HepG2 (cell line): ENCODE data around the gene IHH. TPM values are rescaled to one million over a fixed set of nuclear protein-coding genes. Genes with fewer than 3 reads are reported as not detected.

Experiments
- ATM ChIP-seq: fragments of 450-650 bp; IDR thresholded peaks from 2 replicates; pipeline ENCODE4 v1.7.1; 2017; ENCODE audit warnings: mild to moderate bottlenecking, borderline replicate concordance
- BCL6 ChIP-seq: IDR thresholded peaks from 2 replicates; pipeline ENCODE4 v1.6.1; 2016; ENCODE audit warnings: missing genetic modification reagents, missing compliant biosample characterization
- GMEB2 ChIP-seq: IDR thresholded peaks from 2 replicates; pipeline ENCODE4 v1.6.1; 2016; ENCODE audit warnings: missing biosample characterization, missing genetic modification reagents, low read depth
- MED1 ChIP-seq: sonication (generic); formaldehyde crosslinking; IDR thresholded peaks from 2 replicates; pipeline ENCODE4 v1.4.0; 2020; ENCODE audit warnings: missing genetic modification reagents
- MEF2D ChIP-seq: sonication (generic); formaldehyde crosslinking; IDR thresholded peaks from 2 replicates; pipeline ENCODE4 v1.5.1; 2020; ENCODE audit warnings: mild to moderate bottlenecking, missing genetic modification reagents
- MTA3 ChIP-seq: sonication (generic); formaldehyde crosslinking; IDR thresholded peaks from 2 replicates; pipeline ENCODE4 v1.4.0; 2020; ENCODE audit warnings: missing genetic modification reagents
- MTF2 ChIP-seq: sonication (generic); formaldehyde crosslinking; IDR thresholded peaks from 2 replicates; pipeline ENCODE4 v1.5.0; 2020; ENCODE audit warnings: missing genetic modification reagents, borderline replicate concordance
- TFE3 ChIP-seq: IDR thresholded peaks from 2 replicates; pipeline ENCODE4 v1.6.1; 2016
- polyA plus RNA-seq, 8 experiments: library from polyadenylated mRNA; depleted of rRNA in 3 of 8; stranded (reverse) in 7 of 8; unstranded in 1 of 8; fragments of >200 nt; fragmentation: Illumina TruSeq in 4 of 8; extraction: Trizol in 4 of 8; gene quantifications; 2 replicates each; pipeline versions ENCODE4 v1.2.1 to v1.2.3, GENCODE V29; 2011 to 2016; ENCODE audit warnings: low read depth in 4 of 8, missing spikeins in 1 of 8, mixed read lengths in 1 of 8; ENCODE audit not compliant: insufficient read depth in 1 of 8
- total RNA-seq, 5 experiments: library from RNA; depleted of rRNA; stranded (reverse); fragments of >200 nt; fragmentation: Illumina TruSeq; extraction: Trizol; gene quantifications; 2 replicates each; pipeline ENCODE4 v1.2.3, GENCODE V29; 2016; ENCODE audit warnings: low read depth in 1 of 5
- TF ChIP-seq, protein P1 (sequence below): sonication (generic); formaldehyde crosslinking; IDR thresholded peaks from 2 replicates; pipeline ENCODE4 v1.4.0; 2020; ENCODE audit warnings: mild to moderate bottlenecking, missing genetic modification reagents
- TF ChIP-seq, protein P2 (sequence below): IDR thresholded peaks from 2 replicates; pipeline ENCODE4 v1.6.1; 2018; ENCODE audit warnings: missing genetic modification reagents, mild to moderate bottlenecking, missing compliant biosample characterization
- TF ChIP-seq, protein P3 (sequence below): sonication (generic); formaldehyde crosslinking; conservative IDR thresholded peaks from 2 replicates; pipeline ENCODE4 v1.4.0; 2020; ENCODE audit warnings: missing genetic modification reagents
- TF ChIP-seq, protein P4 (sequence below): sonication (generic); formaldehyde crosslinking; IDR thresholded peaks from 2 replicates; pipeline ENCODE4 v1.4.0; 2020; ENCODE audit warnings: missing genetic modification reagents

IHH gene
- total and polyA plus RNA-seq, 2 of the 13 experiments (the other 11 are each of a cell fraction or from before 2014, with no cell fraction given) = 0.42 TPM; not detected in 1

- TF ChIP-seq, protein P1, sequence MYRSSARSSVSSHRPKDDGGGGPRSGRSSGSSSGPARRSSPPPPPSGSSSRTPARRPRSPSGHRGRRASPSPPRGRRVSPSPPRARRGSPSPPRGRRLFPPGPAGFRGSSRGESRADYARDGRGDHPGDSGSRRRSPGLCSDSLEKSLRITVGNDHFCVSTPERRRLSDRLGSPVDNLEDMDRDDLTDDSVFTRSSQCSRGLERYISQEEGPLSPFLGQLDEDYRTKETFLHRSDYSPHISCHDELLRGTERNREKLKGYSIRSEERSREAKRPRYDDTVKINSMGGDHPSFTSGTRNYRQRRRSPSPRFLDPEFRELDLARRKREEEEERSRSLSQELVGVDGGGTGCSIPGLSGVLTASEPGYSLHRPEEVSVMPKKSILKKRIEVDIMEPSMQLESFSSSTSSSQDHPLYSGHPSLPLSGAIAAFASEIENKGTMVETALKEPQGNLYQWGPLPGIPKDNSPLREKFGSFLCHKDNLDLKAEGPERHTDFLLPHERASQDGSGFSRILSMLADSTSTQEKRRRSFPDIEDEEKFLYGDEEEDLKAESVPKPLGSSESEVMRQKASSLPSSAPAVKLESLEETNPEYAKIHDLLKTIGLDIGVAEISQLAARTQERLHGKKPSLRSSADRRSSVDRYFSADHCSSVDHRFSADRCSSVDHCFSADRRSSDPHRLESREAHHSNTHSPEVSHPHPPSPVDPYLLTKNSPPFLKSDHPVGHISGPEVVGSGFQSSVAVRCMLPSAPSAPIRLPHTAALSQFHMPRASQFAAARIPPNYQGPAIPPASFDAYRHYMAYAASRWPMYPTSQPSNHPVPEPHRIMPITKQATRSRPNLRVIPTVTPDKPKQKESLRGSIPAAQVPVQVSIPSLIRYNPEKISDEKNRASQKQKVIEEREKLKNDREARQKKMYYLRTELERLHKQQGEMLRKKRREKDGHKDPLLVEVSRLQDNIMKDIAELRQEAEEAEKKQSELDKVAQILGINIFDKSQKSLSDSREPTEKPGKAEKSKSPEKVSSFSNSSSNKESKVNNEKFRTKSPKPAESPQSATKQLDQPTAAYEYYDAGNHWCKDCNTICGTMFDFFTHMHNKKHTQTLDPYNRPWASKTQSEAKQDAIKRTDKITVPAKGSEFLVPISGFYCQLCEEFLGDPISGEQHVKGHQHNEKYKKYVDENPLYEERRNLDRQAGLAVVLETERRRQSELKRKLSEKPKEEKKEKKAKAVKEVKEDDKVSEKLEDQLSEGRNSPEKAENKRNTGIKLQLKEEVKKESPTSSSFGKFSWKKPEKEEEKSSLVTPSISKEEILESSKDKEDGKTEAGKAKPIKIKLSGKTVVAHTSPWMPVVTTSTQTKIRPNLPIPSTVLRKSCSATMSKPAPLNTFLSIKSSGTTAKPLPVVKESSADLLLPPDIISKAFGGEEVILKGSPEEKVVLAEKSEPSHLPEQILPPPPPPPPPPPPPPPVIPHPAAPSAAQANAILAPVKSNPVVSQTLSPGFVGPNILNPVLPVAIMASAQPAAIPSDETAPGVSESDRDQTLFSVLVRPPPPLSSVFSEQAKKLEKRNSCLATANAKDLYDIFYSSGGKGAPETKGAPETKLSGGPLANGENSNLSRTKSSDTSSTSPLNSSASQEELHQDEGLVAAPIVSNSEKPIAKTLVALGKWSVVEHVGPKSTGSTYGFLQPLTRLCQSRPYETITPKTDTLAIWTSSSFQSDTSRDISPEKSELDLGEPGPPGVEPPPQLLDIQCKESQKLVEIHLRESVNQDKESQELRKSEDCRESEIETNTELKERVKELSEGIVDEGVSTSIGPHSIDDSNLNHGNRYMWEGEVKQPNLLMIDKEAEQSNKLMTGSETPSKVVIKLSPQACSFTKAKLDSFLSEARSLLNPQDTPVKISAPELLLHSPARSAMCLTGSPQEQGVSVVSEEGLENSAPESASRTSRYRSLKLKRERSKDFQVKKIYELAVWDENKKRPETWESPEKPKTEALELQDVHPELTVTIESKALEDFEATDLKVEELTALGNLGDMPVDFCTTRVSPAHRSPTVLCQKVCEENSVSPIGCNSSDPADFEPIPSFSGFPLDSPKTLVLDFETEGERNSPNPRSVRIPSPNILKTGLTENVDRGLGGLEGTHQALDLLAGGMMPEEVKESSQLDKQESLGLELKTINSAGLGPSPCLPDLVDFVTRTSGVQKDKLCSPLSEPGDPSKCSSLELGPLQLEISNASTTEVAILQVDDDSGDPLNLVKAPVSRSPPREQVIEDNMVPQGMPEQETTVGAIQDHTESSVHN (CRISPR knock-in tag) = 0 out of 2 replicates have a peak, but pooled peaks have one; percentile 46
- TF ChIP-seq TFE3 (CRISPR knock-in tag) (peak; percentile 48; the same call in 1 of the 2 replicates), MTF2 (CRISPR knock-in tag) (0 out of 2 replicates have a peak, but pooled peaks have one; percentile 8), BCL6 (CRISPR knock-in tag) (peak; percentile 95), GMEB2 (CRISPR knock-in tag) (no peak), MEF2D (CRISPR knock-in tag) (peak; percentile 68; the same call in 1 of the 2 replicates), ATM (no peak), MED1 (CRISPR knock-in tag) (peak; percentile 73), MTA3 (CRISPR knock-in tag) (no peak)
- TF ChIP-seq, protein P2, sequence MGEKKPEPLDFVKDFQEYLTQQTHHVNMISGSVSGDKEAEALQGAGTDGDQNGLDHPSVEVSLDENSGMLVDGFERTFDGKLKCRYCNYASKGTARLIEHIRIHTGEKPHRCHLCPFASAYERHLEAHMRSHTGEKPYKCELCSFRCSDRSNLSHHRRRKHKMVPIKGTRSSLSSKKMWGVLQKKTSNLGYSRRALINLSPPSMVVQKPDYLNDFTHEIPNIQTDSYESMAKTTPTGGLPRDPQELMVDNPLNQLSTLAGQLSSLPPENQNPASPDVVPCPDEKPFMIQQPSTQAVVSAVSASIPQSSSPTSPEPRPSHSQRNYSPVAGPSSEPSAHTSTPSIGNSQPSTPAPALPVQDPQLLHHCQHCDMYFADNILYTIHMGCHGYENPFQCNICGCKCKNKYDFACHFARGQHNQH (CRISPR knock-in tag) = peak; percentile 81
- TF ChIP-seq, protein P3, sequence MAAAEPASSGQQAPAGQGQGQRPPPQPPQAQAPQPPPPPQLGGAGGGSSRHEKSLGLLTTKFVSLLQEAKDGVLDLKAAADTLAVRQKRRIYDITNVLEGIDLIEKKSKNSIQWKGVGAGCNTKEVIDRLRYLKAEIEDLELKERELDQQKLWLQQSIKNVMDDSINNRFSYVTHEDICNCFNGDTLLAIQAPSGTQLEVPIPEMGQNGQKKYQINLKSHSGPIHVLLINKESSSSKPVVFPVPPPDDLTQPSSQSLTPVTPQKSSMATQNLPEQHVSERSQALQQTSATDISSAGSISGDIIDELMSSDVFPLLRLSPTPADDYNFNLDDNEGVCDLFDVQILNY = no peak
- TF ChIP-seq, protein P4, sequence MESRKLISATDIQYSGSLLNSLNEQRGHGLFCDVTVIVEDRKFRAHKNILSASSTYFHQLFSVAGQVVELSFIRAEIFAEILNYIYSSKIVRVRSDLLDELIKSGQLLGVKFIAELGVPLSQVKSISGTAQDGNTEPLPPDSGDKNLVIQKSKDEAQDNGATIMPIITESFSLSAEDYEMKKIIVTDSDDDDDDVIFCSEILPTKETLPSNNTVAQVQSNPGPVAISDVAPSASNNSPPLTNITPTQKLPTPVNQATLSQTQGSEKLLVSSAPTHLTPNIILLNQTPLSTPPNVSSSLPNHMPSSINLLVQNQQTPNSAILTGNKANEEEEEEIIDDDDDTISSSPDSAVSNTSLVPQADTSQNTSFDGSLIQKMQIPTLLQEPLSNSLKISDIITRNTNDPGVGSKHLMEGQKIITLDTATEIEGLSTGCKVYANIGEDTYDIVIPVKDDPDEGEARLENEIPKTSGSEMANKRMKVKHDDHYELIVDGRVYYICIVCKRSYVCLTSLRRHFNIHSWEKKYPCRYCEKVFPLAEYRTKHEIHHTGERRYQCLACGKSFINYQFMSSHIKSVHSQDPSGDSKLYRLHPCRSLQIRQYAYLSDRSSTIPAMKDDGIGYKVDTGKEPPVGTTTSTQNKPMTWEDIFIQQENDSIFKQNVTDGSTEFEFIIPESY = no peak
These were observed 10.6 kb upstream of the IHH start (continued) for GRCh38 chr2:219071131-219071816.
